ENCODE results near the gene CWC25.

DNA sequence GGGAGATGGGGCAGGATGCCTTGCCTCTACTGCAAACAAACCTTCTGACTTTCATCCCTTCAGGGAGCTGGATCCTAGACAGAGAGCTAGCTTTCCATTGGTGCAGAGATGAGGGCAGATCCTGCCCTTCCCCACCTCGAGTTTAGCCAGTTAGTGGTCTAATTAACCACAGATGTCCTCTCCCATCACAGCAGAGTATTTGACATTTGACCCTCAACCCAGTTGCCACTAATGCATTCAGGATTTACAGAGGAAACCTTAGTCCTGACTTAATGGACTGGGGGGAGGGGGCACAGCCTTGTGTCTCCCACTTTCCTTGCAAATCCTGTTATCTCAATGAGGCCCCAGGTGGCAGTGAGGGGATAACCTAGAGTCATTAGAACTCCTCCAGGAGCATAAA is 35.9 kb downstream of the CWC25 start:
- TF ChIP-seq TAF1 (IDR thresholded peaks at IDR 0.05; ENCODE audit: borderline replicate concordance, low read depth, low read length) (no peak), SIN3A (IDR thresholded peaks at IDR 0.05; ENCODE audit: borderline replicate concordance, low read depth, low read length) (no peak)

Measured in SK-N-SH (cell line).